H1 (cell line): ENCODE measurements around the gene NEK3. TPM values are rescaled to one million over a fixed set of nuclear protein-coding genes. Genes with fewer than 3 reads are reported as not detected.

Experiments
- CTCF ChIA-PET: fragments of 300-600 bp; sonication (Branson Sonifier 250); formaldehyde crosslinking; loops from one replicate; lab custom pipeline; 2021; ENCODE audit not compliant: partially characterized antibody; lab: Charles Lee
- POLR2A ChIA-PET: fragments of 300-600 bp; sonication (Branson Sonifier 250); formaldehyde crosslinking; loops from one replicate; lab custom pipeline; 2021; ENCODE audit warnings: inconsistent platforms; ENCODE audit not compliant: partially characterized antibody; lab: Charles Lee
- DNase-seq, 2 experiments: peaks; one replicate each; pipeline versions ENCODE4 v3.0.0 to v3.0.0-alpha.2; 2010 to 2022; ENCODE audit warnings: low spot score in 2 of 2, low read depth in 1 of 2, mixed read lengths in 1 of 2
- FAIRE-seq: peaks from 2 replicates; lab custom pipeline; 2011; peaks lifted over from hg19 to GRCh38; lab: Jason Lieb, UNC
- H2AFZ ChIP-seq: 2 replicates; pipeline ENCODE4 v1.8.1; 2012; ENCODE audit warnings: low read length, inconsistent platforms
- H2AK5ac ChIP-seq: 2 replicates; pipeline ENCODE4 v1.6.1; 2013; ENCODE audit warnings: low read depth, low read length
- H2BK120ac ChIP-seq: replicated peaks from 2 replicates; pipeline ENCODE3; 2013; ENCODE audit warnings: low read depth, low read length, inconsistent platforms
- H2BK12ac ChIP-seq: 2 replicates; pipeline ENCODE4 v1.6.1; 2013; ENCODE audit warnings: low read depth, low read length
- H2BK15ac ChIP-seq: 2 replicates; pipeline ENCODE4 v1.6.1; 2013; ENCODE audit warnings: low read length
- H2BK20ac ChIP-seq: 2 replicates; pipeline ENCODE4 v1.6.1; 2013; ENCODE audit warnings: low read length
- H2BK5ac ChIP-seq: 2 replicates; pipeline ENCODE4 v1.6.1; 2013; ENCODE audit warnings: low read depth, low read length
- H3K14ac ChIP-seq: 2 replicates; pipeline ENCODE4 v1.6.1; 2013; ENCODE audit warnings: inconsistent platforms; ENCODE audit not compliant: insufficient read length
- H3K18ac ChIP-seq: 2 replicates; pipeline ENCODE4 v1.6.1; 2013; ENCODE audit warnings: low read length; ENCODE audit errors: extremely low read depth
- H3K23ac ChIP-seq: 2 replicates; pipeline ENCODE4 v1.6.1; 2013; ENCODE audit warnings: inconsistent platforms; ENCODE audit not compliant: insufficient read length
- H3K23me2 ChIP-seq: 2 replicates; pipeline ENCODE4 v1.6.1; 2013; ENCODE audit warnings: low read depth, low read length
- H3K27ac ChIP-seq: 2 replicates; pipeline ENCODE4 v1.6.1; 2011; ENCODE audit warnings: low read depth, low read length, inconsistent platforms
- H3K27me3 ChIP-seq, 4 experiments: replicated peaks in 1 of 4; 1 replicate in 1 of 4; 2 replicates in 3 of 4; pipeline versions ENCODE4 v1.6.1 to v1.8.1; 2011 to 2013; ENCODE audit warnings: low read length in 3 of 4, mild to moderate bottlenecking in 3 of 4, inconsistent platforms in 2 of 4, mixed read lengths in 2 of 4, moderate library complexity in 1 of 4; ENCODE audit not compliant: control insufficient read depth in 3 of 4, insufficient read depth in 3 of 4; ENCODE audit errors: extremely low read depth in 1 of 4
- H3K36me3 ChIP-seq, 4 experiments: 2 replicates each; pipeline versions ENCODE4 v1.6.1 to v1.8.1; 2011 to 2013; ENCODE audit warnings: mild to moderate bottlenecking in 4 of 4, low read length in 3 of 4, moderate library complexity in 2 of 4, control low read depth in 1 of 4, inconsistent platforms in 1 of 4; ENCODE audit not compliant: insufficient read depth in 4 of 4, control insufficient read depth in 2 of 4
- H3K4ac ChIP-seq: replicated peaks from 2 replicates; pipeline ENCODE3; 2013; ENCODE audit warnings: low read length, low read depth, mixed read lengths, inconsistent platforms; ENCODE audit not compliant: insufficient read length
- H3K4me1 ChIP-seq, 4 experiments: replicated peaks in 1 of 4; 1 replicate in 1 of 4; 2 replicates in 3 of 4; pipeline versions ENCODE4 v1.6.1 to v1.8.1; 2011 to 2013; ENCODE audit warnings: low read length in 3 of 4, inconsistent platforms in 2 of 4, mixed read lengths in 1 of 4; ENCODE audit not compliant: insufficient read depth in 4 of 4, control insufficient read depth in 3 of 4
- H3K4me2 ChIP-seq, 2 experiments: 2 replicates each; pipeline versions ENCODE4 v1.6.1 to v1.8.1; 2011 to 2013; ENCODE audit warnings: low read depth in 2 of 2, low read length in 2 of 2, control low read depth in 1 of 2, inconsistent platforms in 1 of 2, mild to moderate bottlenecking in 1 of 2; ENCODE audit not compliant: insufficient read depth in 1 of 2
- H3K4me3 ChIP-seq, 4 experiments: fragments of 200-600, 300-600 bp in 1 of 4; sonication (generic), shearing (Covaris generic), sonication (Bioruptor Twin) in 1 of 4; 2 replicates each; pipeline versions ENCODE4 v1.5.1 to v1.8.1; 2011 to 2016; ENCODE audit warnings: low read length in 4 of 4, low read depth in 3 of 4, control low read depth in 2 of 4, inconsistent platforms in 2 of 4, mild to moderate bottlenecking in 2 of 4, mixed read lengths in 1 of 4, moderate library complexity in 1 of 4; ENCODE audit not compliant: insufficient read depth in 2 of 4; ENCODE audit errors: extremely low read depth in 1 of 4
- H3K56ac ChIP-seq: replicated peaks from 2 replicates; pipeline ENCODE3; 2013; ENCODE audit warnings: low read depth, mild to moderate bottlenecking, mixed read lengths, low read length, inconsistent platforms; ENCODE audit not compliant: insufficient read length
- H3K79me1 ChIP-seq: 2 replicates; pipeline ENCODE4 v1.6.1; 2013; ENCODE audit warnings: low read depth, low read length, control low read depth
- H3K79me2 ChIP-seq, 2 experiments: 2 replicates each; pipeline versions ENCODE4 v1.6.1 to v1.8.1; 2012 to 2013; ENCODE audit warnings: low read length in 2 of 2, mild to moderate bottlenecking in 2 of 2, inconsistent platforms in 1 of 2; ENCODE audit not compliant: insufficient read depth in 2 of 2, control insufficient read depth in 1 of 2
- H3K9ac ChIP-seq, 4 experiments: replicated peaks in 1 of 4; 1 replicate in 1 of 4; 2 replicates in 3 of 4; pipeline versions ENCODE4 v1.6.1 to v1.8.1; 2011 to 2013; ENCODE audit warnings: low read depth in 3 of 4, low read length in 3 of 4, control low read depth in 2 of 4, mild to moderate bottlenecking in 2 of 4, moderate library complexity in 2 of 4, inconsistent platforms in 1 of 4; ENCODE audit errors: extremely low read depth in 1 of 4
- H3K9me3 ChIP-seq, 2 experiments: 2 replicates each; pipeline versions ENCODE4 v1.6.1 to v1.8.1; 2012 to 2013; ENCODE audit warnings: mild to moderate bottlenecking in 2 of 2, moderate library complexity in 2 of 2, control low read depth in 1 of 2, inconsistent platforms in 1 of 2, low read depth in 1 of 2, low read length in 1 of 2, mixed read lengths in 1 of 2; ENCODE audit not compliant: insufficient read depth in 2 of 2
- H4K20me1 ChIP-seq, 2 experiments: replicated peaks in 1 of 2; 2 replicates each; pipeline versions ENCODE3 to v1.8.1; 2011 to 2013; ENCODE audit warnings: inconsistent platforms in 2 of 2, low read length in 2 of 2, mild to moderate bottlenecking in 1 of 2; ENCODE audit not compliant: insufficient read depth in 2 of 2, control insufficient read depth in 1 of 2
- H4K5ac ChIP-seq: 2 replicates; pipeline ENCODE4 v1.6.1; 2013; ENCODE audit warnings: low read length, low read depth, mixed read lengths, inconsistent platforms; ENCODE audit not compliant: insufficient read length
- H4K8ac ChIP-seq: 2 replicates; pipeline ENCODE4 v1.8.0; 2013; ENCODE audit warnings: mild to moderate bottlenecking, moderate library complexity, low read length, inconsistent platforms; ENCODE audit not compliant: insufficient read depth; ENCODE audit errors: extremely low read depth
- H4K91ac ChIP-seq: replicated peaks from 2 replicates; pipeline ENCODE3; 2013; ENCODE audit warnings: low read length, mixed read lengths, inconsistent platforms; ENCODE audit not compliant: insufficient read length
- ATF2 ChIP-seq: IDR thresholded peaks from 2 replicates; pipeline ENCODE4 v1.6.1; 2012; ENCODE audit warnings: low read length, inconsistent platforms
- BACH1 ChIP-seq: IDR thresholded peaks from 2 replicates; pipeline ENCODE4 v1.6.1; 2012; ENCODE audit warnings: low read length, improper control_type of control experiment
- CHD1 ChIP-seq: IDR thresholded peaks from 2 replicates; pipeline ENCODE4 v1.6.1; 2012; ENCODE audit warnings: low read depth, low read length, improper control_type of control experiment
- CREB1 ChIP-seq: IDR thresholded peaks from 2 replicates; pipeline ENCODE4 v1.6.1; 2012; ENCODE audit warnings: inconsistent platforms
- E2F6 ChIP-seq: IDR thresholded peaks from 2 replicates; pipeline ENCODE4 v1.6.1; 2012; ENCODE audit warnings: inconsistent platforms
- EP300 ChIP-seq, 2 experiments: IDR thresholded peaks; 1 replicate in 1 of 2; 2 replicates in 1 of 2; pipeline ENCODE4 v1.6.1; 2011 to 2012; ENCODE audit warnings: low read depth in 2 of 2, low read length in 2 of 2, mild to moderate bottlenecking in 2 of 2, borderline replicate concordance in 1 of 2, inconsistent platforms in 1 of 2, moderate library complexity in 1 of 2
- GABPA ChIP-seq: IDR thresholded peaks from 2 replicates; pipeline ENCODE4 v1.6.1; 2011; ENCODE audit warnings: mild to moderate bottlenecking, low read length, moderate library complexity, borderline replicate concordance; ENCODE audit not compliant: insufficient read depth
- MAFK ChIP-seq: IDR thresholded peaks from 2 replicates; pipeline ENCODE4 v1.6.1; 2012; ENCODE audit warnings: low read depth, mild to moderate bottlenecking, improper control_type of control experiment, low read length
- SAP30 ChIP-seq: fragments of 300-600 bp; sonication (generic); IDR thresholded peaks from 2 replicates; pipeline ENCODE4 v1.7.1; 2012; ENCODE audit warnings: low read length, moderate library complexity, mild to moderate bottlenecking, inconsistent platforms; ENCODE audit not compliant: insufficient read depth, insufficient replicate concordance
- SIN3A ChIP-seq, 2 experiments: IDR thresholded peaks in 1 of 2; conservative IDR thresholded peaks in 1 of 2; 2 replicates each; pipeline ENCODE4 v1.6.1; 2011 to 2012; ENCODE audit warnings: low read length in 2 of 2, improper control_type of control experiment in 1 of 2, low read depth in 1 of 2, mild to moderate bottlenecking in 1 of 2
- SIX5 ChIP-seq: IDR thresholded peaks from 2 replicates; pipeline ENCODE4 v1.6.1; 2011; ENCODE audit warnings: mild to moderate bottlenecking, low read depth, low read length
- TAF1 ChIP-seq: IDR thresholded peaks from 2 replicates; pipeline ENCODE4 v1.6.1; 2011; ENCODE audit warnings: mild to moderate bottlenecking, low read depth, low read length
- WGBS, 2 experiments: shearing (Covaris generic) in 1 of 2; methylation state at CpG; one replicate each; pipeline versions ENCODE4 v1.1.6 to v1.1.7; 2013 to 2015; ENCODE audit warnings: low lambda C conversion rate in 2 of 2, mixed read lengths in 2 of 2, inconsistent platforms in 1 of 2, low coverage in 1 of 2, missing lambda C conversion rate in 1 of 2; ENCODE audit not compliant: insufficient replicate concordance in 2 of 2, insufficient coverage in 1 of 2, insufficient read length in 1 of 2; ENCODE audit errors: extremely low coverage in 1 of 2, missing lambda C conversion rate in 1 of 2; 5-methylcytosine and 5-hydroxymethylcytosine counted together
- polyA plus RNA-seq, 7 experiments: library from polyadenylated mRNA; depleted of rRNA in 3 of 7; stranded (reverse) in 5 of 7; unstranded in 2 of 7; fragments of >200 nt in 5 of 7; fragments of 200-250 nt in 2 of 7; gene quantifications; 1 replicate in 5 of 7; 2 replicates in 1 of 7; 4 replicates in 1 of 7; pipeline versions ENCODE4 v1.2.1 to v1.2.3, GENCODE V29; 2011 to 2013; ENCODE audit warnings: missing spikeins in 2 of 7, mixed read lengths in 2 of 7
- total RNA-seq: library from RNA; stranded (reverse); fragmentation: NEBNext Ultra II Directional; extraction: Animal tissue kit (Norgen Biotek cat#: 25700); gene quantifications from 2 replicates; pipeline ENCODE4 v1.2.1, GENCODE V29; 2021

The NEK3 gene
- total and polyA plus RNA-seq, 2 of the 8 experiments (the other 6 are each of a cell fraction or from before 2014, with no cell fraction given), result 11.4 to 26.0 TPM

GRCh38 chr13:52137489-52137888, 21.9 kb downstream of the NEK3 start:
- H3K4ac ChIP-seq, result no peak overlapping the region
- H3K27ac ChIP-seq, result no peak overlapping the region
- no peak overlapping the region for H4K91ac ChIP-seq
- no peak overlapping the region for H3K18ac ChIP-seq
- H3K79me2 ChIP-seq, result no peaks in the 10 kb centered on the region
- no peak overlapping the region for H3K4me3 ChIP-seq
- H2AFZ ChIP-seq, result no peak overlapping the region
- H2AK5ac ChIP-seq, result no peak overlapping the region
- TF ChIP-seq SIN3A (conservative IDR thresholded peaks at IDR 0.05 in 1 of 2, IDR thresholded peaks at IDR 0.05 in 1 of 2; ENCODE audit: low read depth in 1 of 2, low read length in 2 of 2) (no peak), GABPA (no peak), E2F6 (no peak), SIX5 (no peak), CHD1 (no peak), MAFK (no peak), CREB1 (no peak), SAP30 (no peak), EP300 (IDR thresholded peaks at IDR 0.05; ENCODE audit: borderline replicate concordance in 1 of 2, low read depth in 2 of 2, low read length in 2 of 2) (no peak), TAF1 (no peak), BACH1 (no peak), ATF2 (no peak)
- H3K36me3 ChIP-seq, result peaks cover 0 to 15% (median 2%) of the 10 kb centered on the region in 4 experiments; a peak in 5 of 8 replicates
- H3K4me1 ChIP-seq, result no peaks in the 10 kb centered on the region
- H4K20me1 ChIP-seq, result peaks cover 0 to 1% of the 10 kb centered on the region in 2 experiments
- POLR2A ChIA-PET, result no interaction called here
- CTCF ChIA-PET, result no interaction called here
- H3K27me3 ChIP-seq, result no peaks in the 10 kb centered on the region
- H3K14ac ChIP-seq, result no peak overlapping the region
- H2BK20ac ChIP-seq, result no peak overlapping the region
- no peak for DNase-seq
- H2BK15ac ChIP-seq, result no peak overlapping the region
- 82% methylated on average over 3 of the region's 3 CpGs; no CpG with 5 or more reads in 1 of the 2 experiments for WGBS, 2 experiments
- H3K4me2 ChIP-seq, result no peak overlapping the region
- H2BK12ac ChIP-seq, result no peak overlapping the region
- no peak overlapping the region for H2BK5ac ChIP-seq
- no peak overlapping the region for H3K9ac ChIP-seq
- no peak overlapping the region for H4K5ac ChIP-seq
- H3K56ac ChIP-seq, result no peak overlapping the region
- no peak overlapping the region for H4K8ac ChIP-seq
- no peak overlapping the region for H2BK120ac ChIP-seq
- H3K23me2 ChIP-seq, result no peaks in the 10 kb centered on the region
- no peaks in the 10 kb centered on the region for H3K9me3 ChIP-seq
- no peaks in the 10 kb centered on the region for H3K79me1 ChIP-seq
- no peak overlapping the region for H3K23ac ChIP-seq
- no peak for FAIRE-seq
